Trophoblast cell (in vitro differentiated cells and primary cell): ENCODE results near the gene ZNF366.

ENCODE experiments used
- DNase-seq, 2 donors: peaks; one replicate each; pipeline ENCODE4 v3.0.0-alpha.2; 2016
- H2AFZ ChIP-seq: 2 replicates; pipeline ENCODE4 v1.6.1; 2013; ENCODE audit warnings: low read length, moderate library complexity, mild to moderate bottlenecking; ENCODE audit not compliant: insufficient read depth, poor library complexity
- H2AK5ac ChIP-seq: 2 replicates; pipeline ENCODE4 v1.6.1; 2013; ENCODE audit warnings: mild to moderate bottlenecking, low read length
- H2BK120ac ChIP-seq: 2 replicates; pipeline ENCODE4 v1.6.1; 2013; ENCODE audit warnings: low read length, mild to moderate bottlenecking, moderate library complexity; ENCODE audit not compliant: insufficient read depth, poor library complexity
- H2BK12ac ChIP-seq: 2 replicates; pipeline ENCODE4 v1.6.1; 2013; ENCODE audit warnings: mild to moderate bottlenecking, low read length, moderate library complexity
- H2BK5ac ChIP-seq: 2 replicates; pipeline ENCODE4 v1.6.1; 2013; ENCODE audit warnings: low read length, low read depth, moderate library complexity, mild to moderate bottlenecking; ENCODE audit not compliant: poor library complexity
- H3K14ac ChIP-seq: 2 replicates; pipeline ENCODE4 v1.6.1; 2013; ENCODE audit warnings: mild to moderate bottlenecking, low read length
- H3K18ac ChIP-seq: 2 replicates; pipeline ENCODE4 v1.6.1; 2013; ENCODE audit warnings: mild to moderate bottlenecking, low read length
- H3K23ac ChIP-seq: 2 replicates; pipeline ENCODE4 v1.6.1; 2013; ENCODE audit warnings: low read length
- H3K27ac ChIP-seq: 2 replicates; pipeline ENCODE4 v1.5.1; 2013; ENCODE audit warnings: low read depth, mild to moderate bottlenecking, inconsistent platforms, low read length, moderate library complexity
- H3K27me3 ChIP-seq: 2 replicates; pipeline ENCODE4 v1.6.1; 2013; ENCODE audit warnings: inconsistent platforms, mild to moderate bottlenecking, low read length, moderate library complexity; ENCODE audit not compliant: insufficient read depth
- H3K36me3 ChIP-seq, 2 experiments: 1 replicate in 1 of 2; 2 replicates in 1 of 2; pipeline ENCODE4 v1.6.1; 2013; ENCODE audit warnings: low read length in 2 of 2, mild to moderate bottlenecking in 2 of 2, moderate library complexity in 1 of 2; ENCODE audit not compliant: insufficient read depth in 2 of 2, control insufficient read depth in 1 of 2
- H3K4ac ChIP-seq: 2 replicates; pipeline ENCODE4 v1.6.1; 2013; ENCODE audit warnings: low read depth, mild to moderate bottlenecking, low read length, moderate library complexity
- H3K4me1 ChIP-seq, 2 experiments: 1 replicate in 1 of 2; 2 replicates in 1 of 2; pipeline ENCODE4 v1.6.1; 2013; ENCODE audit warnings: low read length in 2 of 2, mild to moderate bottlenecking in 2 of 2, moderate library complexity in 1 of 2; ENCODE audit not compliant: insufficient read depth in 2 of 2, control insufficient read depth in 1 of 2
- H3K4me2 ChIP-seq: 2 replicates; pipeline ENCODE4 v1.6.1; 2013; ENCODE audit warnings: inconsistent platforms, mild to moderate bottlenecking, low read length, moderate library complexity
- H3K4me3 ChIP-seq: 2 replicates; pipeline ENCODE4 v1.5.1; 2013; ENCODE audit warnings: mild to moderate bottlenecking, low read depth, low read length, inconsistent platforms
- H3K79me1 ChIP-seq: one replicate; pipeline ENCODE4 v1.6.1; 2013; ENCODE audit warnings: low read length
- H3K79me2 ChIP-seq: 2 replicates; pipeline ENCODE4 v1.6.1; 2013; ENCODE audit warnings: low read length, mild to moderate bottlenecking; ENCODE audit not compliant: control insufficient read depth, insufficient read depth, poor library complexity
- H3K9ac ChIP-seq: 2 replicates; pipeline ENCODE4 v1.6.1; 2013; ENCODE audit warnings: mild to moderate bottlenecking, low read length
- H3K9me3 ChIP-seq: 2 replicates; pipeline ENCODE4 v1.6.1; 2013; ENCODE audit warnings: low read depth, mild to moderate bottlenecking, control low read depth, inconsistent platforms, low read length; ENCODE audit not compliant: insufficient read depth
- H4K12ac ChIP-seq: 2 replicates; pipeline ENCODE4 v1.6.1; 2013; ENCODE audit warnings: low read depth, mild to moderate bottlenecking, low read length, moderate library complexity
- H4K8ac ChIP-seq: 2 replicates; pipeline ENCODE4 v1.6.1; 2013; ENCODE audit warnings: low read depth, mild to moderate bottlenecking, low read length, moderate library complexity
- H4K91ac ChIP-seq: one replicate; pipeline ENCODE4 v1.6.1; 2013; ENCODE audit warnings: low read depth, mild to moderate bottlenecking, low read length, moderate library complexity
- WGBS: extraction: QIAGEN DNeasy Blood & Tissue Kit; methylation state at CpG from one replicate; pipeline ENCODE4 v1.1.7; 2013; ENCODE audit warnings: missing lambda C conversion rate; ENCODE audit not compliant: insufficient read length, insufficient coverage; ENCODE audit errors: extremely low coverage; 5-methylcytosine and 5-hydroxymethylcytosine counted together

Gene ZNF366

GRCh38 chr5:72530196-72530595 lies 23.0 kb upstream of the ZNF366 start:
- peak overlapping the region; percentile 63 for H2BK120ac ChIP-seq
- no peak overlapping the region for H3K4ac ChIP-seq
- H3K27ac ChIP-seq: no peak overlapping the region
- H3K4me3 ChIP-seq: no peak overlapping the region
- H4K91ac ChIP-seq: no peak overlapping the region
- no peak overlapping the region for H4K12ac ChIP-seq
- H3K4me1 ChIP-seq: peaks cover 19 to 20% of the 10 kb centered on the region in 2 experiments
- H3K4me2 ChIP-seq: no peak overlapping the region
- H3K79me1 ChIP-seq: peaks cover 36% of the 10 kb centered on the region
- H4K8ac ChIP-seq: no peak overlapping the region
- H3K18ac ChIP-seq: peak overlapping the region; percentile 18
- no peak overlapping the region for H3K23ac ChIP-seq
- peak overlapping the region; percentile 89 for H2BK12ac ChIP-seq
- H3K27me3 ChIP-seq: no peaks in the 10 kb centered on the region
- H3K36me3 ChIP-seq: no peaks in the 10 kb centered on the region
- H2AFZ ChIP-seq: no peak overlapping the region
- no peaks in the 10 kb centered on the region for H3K9me3 ChIP-seq
- peak overlapping the region; percentile 39 for H2BK5ac ChIP-seq
- no peaks in the 10 kb centered on the region for H3K79me2 ChIP-seq
- no peak for DNase-seq
- no peak overlapping the region for H3K9ac ChIP-seq
- WGBS: no CpG with 5 or more reads among the region's 7 CpGs
- H2AK5ac ChIP-seq: peak overlapping the region; percentile 47
- H3K14ac ChIP-seq: no peak overlapping the region

DNA sequence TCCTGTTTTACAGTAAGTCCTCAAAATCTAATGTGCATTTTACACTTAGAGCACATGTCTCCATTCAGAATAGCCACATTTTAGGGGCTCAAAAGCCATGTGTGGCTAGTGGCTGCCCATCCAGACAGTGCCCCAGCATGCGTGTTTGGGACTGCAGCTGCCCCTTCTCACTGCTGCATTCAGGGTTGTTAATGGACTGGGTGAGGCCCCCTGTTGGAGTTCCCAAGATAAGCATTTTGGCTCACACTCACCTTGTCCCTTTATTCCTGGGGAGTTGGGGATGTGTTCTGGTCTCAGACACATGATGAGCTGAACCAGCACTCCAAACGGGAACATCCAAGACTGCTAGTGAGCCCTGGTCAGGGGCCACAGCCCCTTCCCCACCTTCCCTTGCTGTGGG lies 22.2 kb upstream of the ZNF366 start:
- no CpG with 5 or more reads among the region's 2 CpGs for WGBS
- Histone ChIP-seq H3K14ac (peak overlapping the region; percentile 55), H4K12ac (no peak overlapping the region), H2BK12ac (peak overlapping the region; percentile 91), H2BK120ac (peak overlapping the region; percentile 96), H2BK5ac (peak overlapping the region; percentile 89), H3K9me3 (no peaks in the 10 kb centered on the region), H3K36me3 (no peaks in the 10 kb centered on the region), H3K4ac (no peak overlapping the region), H3K27me3 (no peaks in the 10 kb centered on the region), H3K9ac (no peak overlapping the region), H3K23ac (no peak overlapping the region), H3K4me1 (peaks cover 19 to 20% of the 10 kb centered on the region in 2 experiments), H3K4me3 (no peak overlapping the region), H3K4me2 (no peak overlapping the region), H2AFZ (no peak overlapping the region), H3K79me2 (no peaks in the 10 kb centered on the region), H4K8ac (peak overlapping the region; percentile 50), H3K18ac (no peak overlapping the region), H3K27ac (no peak overlapping the region), H2AK5ac (peak overlapping the region; percentile 68), H3K79me1 (peaks cover 39% of the 10 kb centered on the region), H4K91ac (peak overlapping the region; percentile 85)
- no peak for DNase-seq

DNA sequence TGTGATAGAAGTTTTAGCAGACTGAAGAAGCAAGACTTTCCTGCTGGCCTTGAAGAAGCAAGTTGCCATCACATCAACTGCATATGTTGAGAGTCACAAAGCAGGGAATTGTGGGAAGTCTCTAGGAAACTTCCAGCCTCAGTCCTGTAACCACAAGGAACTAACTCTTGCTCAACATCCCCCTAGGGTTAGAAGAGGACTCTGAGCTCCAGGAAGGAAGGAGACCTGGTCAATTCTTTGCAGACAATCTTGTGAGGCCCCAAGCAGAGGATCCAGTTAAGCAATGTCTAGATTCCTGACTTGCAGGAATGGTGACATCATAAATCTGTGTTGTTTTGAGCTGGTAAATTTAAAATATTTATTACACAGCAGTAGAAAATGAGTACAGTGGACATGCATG lies 18.6 kb upstream of the ZNF366 start:
- Histone ChIP-seq H2AK5ac (peak overlapping the region; percentile 98), H2BK5ac (peak overlapping the region; percentile 100), H3K23ac (no peak overlapping the region), H3K9ac (no peak overlapping the region), H3K4me3 (no peak overlapping the region), H4K8ac (peak overlapping the region; percentile 91), H4K91ac (peak overlapping the region; percentile 99), H3K79me1 (peaks cover 25% of the 10 kb centered on the region), H3K27me3 (no peaks in the 10 kb centered on the region), H3K4ac (no peak overlapping the region), H3K9me3 (no peaks in the 10 kb centered on the region), H2BK12ac (peak overlapping the region; percentile 17), H3K14ac (peak overlapping the region; percentile 94), H2AFZ (no peak overlapping the region), H3K36me3 (no peaks in the 10 kb centered on the region), H3K27ac (peak overlapping the region; percentile 95), H3K18ac (no peak overlapping the region), H3K4me1 (peaks cover 13% of the 10 kb centered on the region in 2 experiments), H3K4me2 (no peak overlapping the region), H2BK120ac (peak overlapping the region; percentile 99), H4K12ac (no peak overlapping the region), H3K79me2 (no peaks in the 10 kb centered on the region)
- peak; percentile 92 to 100 for DNase-seq

- Histone ChIP-seq H3K79me1 (peaks cover 19% of the 10 kb centered on the region), H2BK12ac (peak overlapping the region; percentile 40), H3K9ac (no peak overlapping the region), H4K12ac (no peak overlapping the region), H3K18ac (no peak overlapping the region), H3K36me3 (no peaks in the 10 kb centered on the region), H3K27me3 (no peaks in the 10 kb centered on the region), H4K8ac (peak overlapping the region; percentile 11), H3K4me2 (no peak overlapping the region), H2AFZ (no peak overlapping the region), H3K23ac (no peak overlapping the region), H4K91ac (peak overlapping the region; percentile 68), H2BK120ac (peak overlapping the region; percentile 60), H3K9me3 (no peaks in the 10 kb centered on the region), H2BK5ac (peak overlapping the region; percentile 82), H3K14ac (no peak overlapping the region), H2AK5ac (no peak overlapping the region), H3K4ac (no peak overlapping the region), H3K79me2 (no peaks in the 10 kb centered on the region), H3K4me1 (peaks cover 5 to 7% of the 10 kb centered on the region in 2 experiments), H3K4me3 (no peak overlapping the region), H3K27ac (peak overlapping the region; percentile 46)
- DNase-seq: peak; percentile 47 to 81
- WGBS: no CpG with 5 or more reads among the region's 3 CpGs
Observed at GRCh38 chr5:72523960-72524582, 16.9 kb upstream of the ZNF366 start.
